Cardiac fibroblast (primary cell): ENCODE results near the gene TBC1D5.
A peak's percentile ranks its signal among the peaks of the same experiment; 100 is the strongest.

Experiments used
- DNase-seq, 2 donors: peaks; one replicate each; pipeline versions ENCODE4 v3.0.0 to v3.0.0-alpha.2; 2010; ENCODE audit warnings: low read depth in 2 of 2
- H3K4me3 ChIP-seq, 2 donors: replicated peaks in 1 of 2; 1 replicate in 1 of 2; 2 replicates in 1 of 2; pipeline ENCODE4 v1.5.1; 2011; ENCODE audit warnings: low read depth in 2 of 2, low read length in 2 of 2, mild to moderate bottlenecking in 2 of 2, moderate library complexity in 1 of 2
- CTCF ChIP-seq: IDR thresholded peaks from one replicate; pipeline ENCODE4 v1.5.1; 2011; ENCODE audit warnings: low read depth, mild to moderate bottlenecking, low read length, inconsistent platforms

TBC1D5 gene

GRCh38 chr3:17235310-17235709, 507.1 kb downstream of the TBC1D5 start:
- no peak overlapping the region for H3K4me3 ChIP-seq
- no peak for DNase-seq
- TF ChIP-seq CTCF, result no peak

GRCh38 chr3:17234382-17234781, 508.0 kb downstream of the TBC1D5 start:
- H3K4me3 ChIP-seq, result no peak overlapping the region
- TF ChIP-seq CTCF, result no peak
- no peak for DNase-seq

DNA sequence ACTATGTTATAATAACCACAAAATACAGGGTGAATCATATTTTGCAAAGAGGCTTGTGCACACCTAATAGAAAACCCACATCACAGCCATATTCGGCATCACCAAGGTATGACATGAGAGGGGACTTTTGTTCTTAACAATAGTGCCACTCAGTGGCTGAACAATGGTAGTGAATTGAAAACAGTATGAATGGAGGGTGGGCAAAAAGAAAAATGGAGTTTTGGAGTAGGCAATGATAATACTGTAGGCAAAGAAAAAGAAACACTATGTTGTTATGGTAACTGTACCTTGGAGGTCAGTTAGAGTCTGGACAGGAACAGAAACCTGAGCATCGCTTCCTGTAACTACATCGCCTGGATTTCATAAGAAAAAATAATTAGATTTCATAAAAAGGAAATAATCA, 509.0 kb downstream of the TBC1D5 start:
- no peak overlapping the region for H3K4me3 ChIP-seq
- peak; percentile 67 to 82 for DNase-seq
- TF ChIP-seq CTCF, result peak; percentile 70

DNA sequence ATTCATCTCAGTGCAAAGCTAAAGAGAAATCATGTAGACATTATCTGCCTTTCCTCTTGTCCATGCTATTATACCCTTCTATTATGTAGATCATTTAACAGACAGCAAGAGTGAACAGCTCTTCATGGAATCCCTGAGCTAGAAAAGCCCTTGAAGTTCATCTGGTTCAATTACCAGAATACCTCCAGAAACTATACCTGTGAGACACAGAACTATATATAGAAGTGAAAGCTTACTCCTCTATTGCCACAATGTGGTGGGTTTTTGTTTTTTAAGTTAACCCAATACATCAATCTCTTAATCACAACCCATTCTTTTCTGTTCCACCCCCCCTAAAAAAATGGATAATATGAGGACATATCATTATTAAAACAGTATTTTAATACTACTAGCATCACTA, 510.0 kb downstream of the TBC1D5 start:
- no peak for TF ChIP-seq CTCF
- no peak for DNase-seq
- H3K4me3 ChIP-seq, result no peak overlapping the region

DNA sequence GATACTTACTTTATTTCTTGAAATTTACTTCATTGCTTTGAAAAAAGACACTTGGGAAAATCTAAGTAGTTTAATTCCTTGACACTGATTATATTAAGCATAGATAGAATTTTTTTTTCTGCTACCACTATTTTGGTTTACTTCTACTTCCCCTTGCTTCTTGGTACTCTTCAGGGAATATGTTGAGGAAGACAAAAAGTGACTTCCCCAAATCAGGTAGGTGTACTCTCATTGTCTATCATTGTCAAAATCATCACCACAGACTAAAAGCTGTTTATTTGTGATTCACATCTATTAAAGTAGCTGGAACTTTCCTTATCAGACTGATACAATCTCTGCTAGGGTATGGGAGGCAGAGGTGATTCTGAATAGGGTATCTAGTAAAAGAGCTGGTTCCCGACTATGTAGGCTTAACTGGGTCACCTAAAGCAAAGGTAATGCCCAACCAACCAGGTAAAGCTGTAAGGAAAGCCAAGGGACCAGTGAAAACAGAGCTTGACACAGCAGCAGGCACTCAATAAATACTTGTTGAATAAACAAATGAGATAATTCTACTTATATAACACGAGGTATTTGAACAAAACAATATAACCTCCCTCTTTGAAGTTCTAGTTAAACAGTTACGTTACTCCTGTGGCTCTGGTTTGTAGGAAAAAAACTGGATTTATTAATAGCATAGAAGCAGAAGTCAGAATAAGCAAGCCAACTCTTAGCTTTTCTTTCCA, 510.7 kb downstream of the TBC1D5 start:
- no peak for TF ChIP-seq CTCF
- no peak overlapping the region for H3K4me3 ChIP-seq
- DNase-seq, result no peak

GRCh38 chr3:17227472-17227871, 515.0 kb downstream of the TBC1D5 start:
- H3K4me3 ChIP-seq, result no peak overlapping the region
- TF ChIP-seq CTCF, result no peak
- DNase-seq, result no peak

- DNase-seq, result no peak
- no peak for TF ChIP-seq CTCF
- no peak overlapping the region for H3K4me3 ChIP-seq
These were observed 520.9 kb downstream of the TBC1D5 start for GRCh38 chr3:17221529-17221928.
